IMR-90 (cell line): Measurements from ENCODE around the gene VTCN1. TPM values are rescaled to one million over a fixed set of nuclear protein-coding genes. Genes with fewer than 3 reads are reported as not detected.

Experiments
- ATAC-seq: fragments of 200-7000 bp; cut with Tn5 transposase; 2 replicates; pipeline ENCODE4 v1.9.1; 2020; ENCODE audit warnings: low read depth, mild to moderate bottlenecking, moderate library complexity
- BruUV-seq: library from RNA; stranded (reverse); fragments of 400-500 nt; replicated peaks from 2 replicates; lab custom pipeline; 2021; lab: Mats Ljungman, UMichigan
- CTCF ChIA-PET: fragments of 300-600 bp; formaldehyde crosslinking; extraction: SDS; loops from one replicate; lab custom pipeline; 2021; ENCODE audit warnings: antibody characterized with exemption; lab: Yijun Ruan, JAX
- POLR2A ChIA-PET: fragments of 300-600 bp; sonication (Branson Sonifier 250); formaldehyde crosslinking; loops from one replicate; lab custom pipeline; 2022; ENCODE audit warnings: antibody characterized with exemption; ENCODE audit not compliant: unreplicated experiment; lab: Charles Lee
- DNase-seq: peaks from one replicate; pipeline ENCODE4 v3.0.0; 2013
- H2AFZ ChIP-seq: replicated peaks from 2 replicates; pipeline ENCODE3; 2013; ENCODE audit warnings: low read length, mild to moderate bottlenecking; ENCODE audit not compliant: poor library complexity
- H2AK5ac ChIP-seq: 2 replicates; pipeline ENCODE4 v1.6.1; 2013; ENCODE audit warnings: low read depth, low read length, inconsistent platforms
- H2AK9ac ChIP-seq: replicated peaks from 2 replicates; pipeline ENCODE3; 2013; ENCODE audit warnings: mild to moderate bottlenecking, low read depth, low read length, moderate library complexity; ENCODE audit not compliant: poor library complexity
- H2BK120ac ChIP-seq: 2 replicates; pipeline ENCODE4 v1.6.1; 2013; ENCODE audit warnings: low read depth, low read length, inconsistent platforms
- H2BK15ac ChIP-seq: 3 replicates; pipeline ENCODE4 v1.6.1; 2013; ENCODE audit warnings: low read depth, low read length, inconsistent platforms
- H2BK20ac ChIP-seq: 2 replicates; pipeline ENCODE4 v1.6.1; 2013; ENCODE audit warnings: low read depth, mild to moderate bottlenecking, inconsistent platforms, low read length, moderate library complexity
- H2BK5ac ChIP-seq: 2 replicates; pipeline ENCODE4 v1.6.1; 2013; ENCODE audit warnings: mild to moderate bottlenecking, low read depth, low read length, inconsistent platforms; ENCODE audit not compliant: poor library complexity, severe bottlenecking
- H3K14ac ChIP-seq: replicated peaks from 2 replicates; pipeline ENCODE4 v1.6.1; 2013; ENCODE audit warnings: low read depth, low read length, inconsistent platforms
- H3K18ac ChIP-seq: 2 replicates; pipeline ENCODE4 v1.6.1; 2013; ENCODE audit warnings: low read depth, low read length, control low read depth
- H3K23ac ChIP-seq: 2 replicates; pipeline ENCODE4 v1.6.1; 2013; ENCODE audit warnings: low read depth, low read length, inconsistent platforms
- H3K27ac ChIP-seq: 2 replicates; pipeline ENCODE4 v1.5.1; 2013; ENCODE audit warnings: mild to moderate bottlenecking, control low read depth, low read length; ENCODE audit not compliant: insufficient read depth
- H3K27me3 ChIP-seq: 2 replicates; pipeline ENCODE4 v1.6.1; 2013; ENCODE audit warnings: low read length; ENCODE audit not compliant: control insufficient read depth, insufficient read depth
- H3K36me3 ChIP-seq: 2 replicates; pipeline ENCODE4 v1.6.1; 2013; ENCODE audit warnings: low read length, mixed read lengths; ENCODE audit not compliant: control insufficient read depth, insufficient read depth
- H3K4ac ChIP-seq: 2 replicates; pipeline ENCODE4 v1.6.1; 2013; ENCODE audit warnings: low read depth, low read length, inconsistent platforms
- H3K4me1 ChIP-seq: 2 replicates; pipeline ENCODE4 v1.6.1; 2013; ENCODE audit warnings: low read length, mixed read lengths; ENCODE audit not compliant: control insufficient read depth, insufficient read depth
- H3K4me2 ChIP-seq: 2 replicates; pipeline ENCODE4 v1.6.1; 2013; ENCODE audit warnings: low read depth, mild to moderate bottlenecking, control low read depth, low read length, moderate library complexity
- H3K4me3 ChIP-seq: 2 replicates; pipeline ENCODE4 v1.5.1; 2013; ENCODE audit warnings: low read depth, mild to moderate bottlenecking, control low read depth, low read length, moderate library complexity; ENCODE audit not compliant: insufficient read depth
- H3K56ac ChIP-seq: 2 replicates; pipeline ENCODE4 v1.6.1; 2013; ENCODE audit warnings: low read length, inconsistent platforms; ENCODE audit not compliant: insufficient read depth; ENCODE audit errors: extremely low read depth
- H3K79me1 ChIP-seq, 2 experiments: 2 replicates each; pipeline ENCODE4 v1.6.1; 2013; ENCODE audit warnings: low read length in 2 of 2, inconsistent platforms in 1 of 2, low read depth in 1 of 2
- H3K9ac ChIP-seq: 2 replicates; pipeline ENCODE4 v1.6.1; 2013; ENCODE audit warnings: low read depth, low read length, control low read depth
- H3K9me1 ChIP-seq: 2 replicates; pipeline ENCODE4 v1.6.1; 2013; ENCODE audit warnings: low read length, inconsistent platforms; ENCODE audit not compliant: insufficient read depth
- H3K9me3 ChIP-seq: 2 replicates; pipeline ENCODE4 v1.6.1; 2013; ENCODE audit warnings: low read length; ENCODE audit not compliant: control insufficient read depth, insufficient read depth
- H4K20me1 ChIP-seq: 2 replicates; pipeline ENCODE4 v1.6.1; 2013; ENCODE audit warnings: low read length, inconsistent platforms; ENCODE audit not compliant: insufficient read depth
- H4K5ac ChIP-seq: 2 replicates; pipeline ENCODE4 v1.6.1; 2013; ENCODE audit warnings: mild to moderate bottlenecking, low read depth, low read length, control low read depth
- H4K8ac ChIP-seq, 2 experiments: 2 replicates each; pipeline ENCODE4 v1.6.1; 2013; ENCODE audit warnings: low read depth in 2 of 2, low read length in 2 of 2, control low read depth in 1 of 2, inconsistent platforms in 1 of 2
- H4K91ac ChIP-seq: 2 replicates; pipeline ENCODE4 v1.6.1; 2013; ENCODE audit warnings: low read depth, low read length, inconsistent platforms; ENCODE audit not compliant: insufficient read depth
- CHD1 ChIP-seq: IDR thresholded peaks from 2 replicates; pipeline ENCODE4 v1.6.1; 2012; ENCODE audit warnings: low read depth, low read length, improper control_type of control experiment
- MAZ ChIP-seq: IDR thresholded peaks from 2 replicates; pipeline ENCODE4 v1.6.1; 2012; ENCODE audit warnings: low read depth, mild to moderate bottlenecking, low read length, improper control_type of control experiment, moderate library complexity, borderline replicate concordance
- MXI1 ChIP-seq: IDR thresholded peaks from 2 replicates; pipeline ENCODE4 v1.6.1; 2012; ENCODE audit warnings: low read depth, mild to moderate bottlenecking, low read length, moderate library complexity, borderline replicate concordance
- NFE2L2 ChIP-seq: fragments of 150-350 bp; IDR thresholded peaks from 2 replicates; pipeline ENCODE4 v1.6.1; 2016; ENCODE audit warnings: low read depth, mild to moderate bottlenecking, low read length
- RAD21 ChIP-seq: IDR thresholded peaks from 2 replicates; pipeline ENCODE4 v1.6.1; 2012; ENCODE audit warnings: low read length, improper control_type of control experiment
- RCOR1 ChIP-seq: IDR thresholded peaks from 2 replicates; pipeline ENCODE4 v1.6.1; 2012; ENCODE audit warnings: mild to moderate bottlenecking, low read length, improper control_type of control experiment; ENCODE audit not compliant: insufficient replicate concordance
- SMC3 ChIP-seq: fragments of 150-350 bp; IDR thresholded peaks from 2 replicates; pipeline ENCODE4 v1.6.1; 2016; ENCODE audit warnings: low read depth, mild to moderate bottlenecking, antibody characterized with exemption, low read length, moderate library complexity
- WGBS, 2 experiments: methylation state at CpG; one replicate each; pipeline versions ENCODE4 v1.1.5 to v1.1.7; 2013; ENCODE audit warnings: missing lambda C conversion rate in 2 of 2; ENCODE audit not compliant: insufficient read length in 1 of 2; ENCODE audit errors: extremely low coverage in 2 of 2; 5-methylcytosine and 5-hydroxymethylcytosine counted together
- dilution Hi-C: fragments of 300-500 bp; cut with HindIII; formaldehyde crosslinking; loops from one replicate; pipeline ENCODE4 v1.14.3; 2018; ENCODE audit warnings: low sequenced_read_pairs; ENCODE audit not compliant: unreplicated experiment
- in situ Hi-C: fragments of 300-500 bp; cut with MboI; formaldehyde crosslinking; loops from 3 replicates; pipeline ENCODE4 v1.14.3; 2019; ENCODE audit warnings: low sequenced_read_pairs, inconsistent platforms, mixed read lengths
- intact Hi-C: fragments of 100-400 bp; cut with micrococcal nuclease; formaldehyde crosslinking; loops from 2 replicates; pipeline ENCODE4 v1.10.0; 2022
- polyA plus RNA-seq, 3 experiments: library from polyadenylated mRNA; depleted of rRNA; stranded (reverse); fragments of >200 nt; gene quantifications; 2 replicates each; pipeline ENCODE4 v1.2.3, GENCODE V29; 2012; ENCODE audit warnings: low replicate concordance in 1 of 3
- total RNA-seq: library from RNA; depleted of rRNA; stranded (reverse); fragments of >200 nt; gene quantifications from 2 replicates; pipeline ENCODE4 v1.2.3, GENCODE V29; 2012

The VTCN1 gene
- total and polyA plus RNA-seq, 2 of the 4 experiments (the other 2 are of a cell fraction): not detected

GRCh38 chr1:117123274-117123673, 87.5 kb downstream of the VTCN1 start:
- no peak overlapping the region for H3K23ac ChIP-seq
- H2BK20ac ChIP-seq: no peak overlapping the region
- no peaks in the 10 kb centered on the region for H4K20me1 ChIP-seq
- no peaks in the 10 kb centered on the region for H3K36me3 ChIP-seq
- DNase-seq (no peak), ATAC-seq (no peak)
- dilution Hi-C loops (no loop called here), intact Hi-C loops (no loop called here), in situ Hi-C loops (loop anchor here (10.0 kb wide), 1 partner anchor 48 kb away; no protein-coding TSS in a partner anchor)
- no peak overlapping the region for H3K18ac ChIP-seq
- H2AK5ac ChIP-seq: no peak overlapping the region
- no peak overlapping the region for H3K4me3 ChIP-seq
- ChIA-PET CTCF (no interaction called here), POLR2A (no interaction called here)
- H3K56ac ChIP-seq: no peak overlapping the region
- no peak overlapping the region for H2AFZ ChIP-seq
- BruUV-seq: no TSS peak
- H2BK120ac ChIP-seq: no peak overlapping the region
- WGBS, 2 experiments: no CpG with 5 or more reads among the region's 2 CpGs
- H4K8ac ChIP-seq: no peak overlapping the region
- H4K91ac ChIP-seq: no peak overlapping the region
- no peak overlapping the region for H3K9ac ChIP-seq
- no peak overlapping the region for H3K4ac ChIP-seq
- peaks cover 3% of the 10 kb centered on the region for H3K27me3 ChIP-seq
- H3K4me1 ChIP-seq: peaks cover 9% of the 10 kb centered on the region; the same call in 1 of the 2 replicates
- H3K14ac ChIP-seq: no peak overlapping the region
- H3K9me1 ChIP-seq: peaks cover 3% of the 10 kb centered on the region; the same call in 1 of the 2 replicates
- H2BK5ac ChIP-seq: no peak overlapping the region
- H3K9me3 ChIP-seq: no peaks in the 10 kb centered on the region
- H3K27ac ChIP-seq: no peak overlapping the region
- H3K4me2 ChIP-seq: no peak overlapping the region
- peaks cover 0 to 9% of the 10 kb centered on the region in 2 experiments; a peak in 1 of 4 replicates for H3K79me1 ChIP-seq
- H2AK9ac ChIP-seq: no peak overlapping the region
- TF ChIP-seq RAD21 (no peak), MXI1 (no peak), RCOR1 (no peak), CHD1 (no peak), MAZ (no peak), SMC3 (no peak), NFE2L2 (no peak)
- H4K5ac ChIP-seq: no peak overlapping the region
- no peak overlapping the region for H2BK15ac ChIP-seq
